ES-I3 (cell line): ENCODE measurements around the gene ETV6.

Source experiments
- H3K36me3 ChIP-seq: 2 replicates; pipeline ENCODE4 v1.6.1; 2013; ENCODE audit warnings: mild to moderate bottlenecking, low read length, control low read depth, moderate library complexity; ENCODE audit not compliant: insufficient read depth
- H3K4me1 ChIP-seq: 2 replicates; pipeline ENCODE4 v1.6.1; 2013; ENCODE audit warnings: mild to moderate bottlenecking, control low read depth, low read length; ENCODE audit not compliant: insufficient read depth
- H3K9ac ChIP-seq: 2 replicates; pipeline ENCODE4 v1.6.1; 2013; ENCODE audit warnings: low read depth, mild to moderate bottlenecking, low read length, moderate library complexity
- H3K9me3 ChIP-seq: 2 replicates; pipeline ENCODE4 v1.6.1; 2013; ENCODE audit warnings: mild to moderate bottlenecking, low read length, moderate library complexity; ENCODE audit not compliant: control insufficient read depth, insufficient read depth

ETV6 gene

DNA sequence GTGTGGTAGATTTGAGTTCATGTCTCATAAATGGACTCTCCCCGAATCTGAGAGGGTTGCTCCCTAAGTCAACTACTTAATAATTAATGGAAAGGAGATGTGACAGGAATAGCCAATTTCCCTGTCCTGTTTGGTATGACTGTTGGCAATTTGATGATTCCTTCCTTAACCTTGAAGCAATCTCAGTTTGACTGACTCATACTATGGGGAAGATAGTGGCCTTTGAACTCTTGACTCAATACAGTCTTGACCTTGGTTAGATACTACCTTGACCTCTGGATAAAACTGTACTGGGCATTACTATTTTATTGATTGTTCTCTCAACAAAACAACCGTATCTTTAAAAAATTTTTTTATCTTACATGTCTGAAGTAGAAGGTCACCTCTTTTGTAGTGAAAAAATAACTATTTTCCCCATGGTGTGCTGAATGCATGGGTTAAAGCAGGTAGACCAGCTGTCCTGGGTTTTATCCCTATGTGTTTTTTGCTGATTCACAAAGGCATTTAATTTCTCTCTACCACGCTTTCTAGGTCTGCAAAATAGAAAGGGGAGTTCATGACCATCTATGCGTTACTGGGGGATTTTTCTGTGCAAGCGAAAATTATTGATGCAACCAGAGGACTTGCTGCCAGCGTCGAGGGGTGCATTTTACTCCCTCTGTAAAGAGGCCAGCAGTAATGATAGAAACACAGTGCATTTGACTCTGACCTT, 80.1 kb downstream of the ETV6 start:
- Histone ChIP-seq H3K4me1 (peaks cover 10% of the 10 kb centered on the region; the same call in 1 of the 2 replicates), H3K36me3 (no peaks in the 10 kb centered on the region), H3K9me3 (no peaks in the 10 kb centered on the region), H3K9ac (no peak overlapping the region)

DNA sequence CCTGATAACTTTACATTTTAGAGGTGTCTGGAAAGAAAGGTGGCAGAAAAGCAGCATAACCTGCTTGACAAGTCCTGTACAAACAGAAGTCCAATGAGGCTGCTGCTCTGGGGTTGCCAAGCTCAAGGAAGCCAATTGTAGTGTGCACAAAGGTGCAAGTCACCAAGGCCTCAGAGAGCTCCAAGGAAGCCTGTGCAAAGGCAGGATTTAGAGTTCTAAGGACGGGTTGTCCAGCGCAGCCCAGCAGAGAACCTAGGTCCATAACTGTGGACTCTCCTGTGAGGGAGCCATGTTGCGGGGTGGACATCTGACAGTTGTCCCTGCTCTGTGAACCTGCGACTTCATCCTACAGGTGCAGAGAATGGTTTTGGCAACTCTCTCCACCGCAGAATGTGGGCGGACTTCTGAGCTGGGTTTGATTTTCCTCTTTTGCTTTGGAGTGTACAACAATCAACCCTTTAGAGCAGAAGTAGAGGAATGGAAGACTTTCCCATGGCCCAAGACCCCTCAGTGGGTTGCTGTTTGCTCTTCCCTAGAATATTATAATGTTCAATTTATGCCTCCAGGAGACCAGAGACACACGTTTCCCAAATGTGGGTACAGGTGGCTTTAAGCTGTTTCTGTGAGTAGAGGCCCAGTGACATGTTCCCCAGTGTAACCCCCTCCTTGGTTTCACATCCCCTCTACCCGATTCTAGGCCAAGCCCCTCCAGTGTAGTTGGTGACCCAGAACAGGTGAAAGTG, 81.0 kb downstream of the ETV6 start:
- no peak overlapping the region for H3K9ac ChIP-seq
- H3K36me3 ChIP-seq: no peaks in the 10 kb centered on the region
- H3K4me1 ChIP-seq: peaks cover 10% of the 10 kb centered on the region; the same call in 1 of the 2 replicates
- no peaks in the 10 kb centered on the region for H3K9me3 ChIP-seq

DNA sequence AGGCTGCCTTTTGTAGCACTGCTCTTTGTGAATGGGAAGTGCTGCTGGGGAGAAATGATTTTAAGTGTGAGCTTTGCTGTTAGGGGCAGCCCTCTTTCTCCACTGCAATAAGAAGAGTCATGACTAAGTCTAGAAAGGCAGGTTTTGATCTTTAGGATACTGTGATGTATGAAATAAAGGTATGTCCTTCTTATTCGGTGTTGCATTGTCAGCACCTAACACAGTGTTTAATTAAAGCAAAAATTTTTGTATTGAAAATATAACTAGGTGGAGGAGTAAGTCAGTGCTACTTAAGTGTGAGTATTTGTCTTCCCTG, 81.5 kb downstream of the ETV6 start:
- Histone ChIP-seq H3K9me3 (no peaks in the 10 kb centered on the region), H3K36me3 (no peaks in the 10 kb centered on the region), H3K4me1 (peaks cover 10% of the 10 kb centered on the region; the same call in 1 of the 2 replicates), H3K9ac (no peak overlapping the region)

DNA sequence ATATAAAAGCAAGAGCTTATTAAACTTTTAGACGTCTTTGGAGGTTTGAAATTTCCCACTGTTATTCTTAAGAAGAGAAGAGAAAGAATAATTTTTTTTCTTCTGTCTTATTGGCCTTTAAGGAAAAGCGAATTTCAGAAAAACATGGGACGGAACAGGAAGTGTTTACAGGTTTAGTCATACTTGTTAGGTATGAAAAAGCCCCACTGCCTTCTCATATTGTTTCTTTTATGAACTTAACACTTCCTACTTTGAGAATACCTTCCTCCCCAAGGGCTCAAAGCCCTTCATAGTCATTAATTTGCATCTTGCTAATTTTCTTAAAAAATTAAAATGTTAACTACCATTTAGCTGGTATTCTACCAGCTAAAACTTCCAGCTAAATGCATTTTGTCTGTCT, 82.0 kb downstream of the ETV6 start:
- no peaks in the 10 kb centered on the region for H3K9me3 ChIP-seq
- peaks cover 10% of the 10 kb centered on the region; the same call in 1 of the 2 replicates for H3K4me1 ChIP-seq
- no peaks in the 10 kb centered on the region for H3K36me3 ChIP-seq
- no peak overlapping the region for H3K9ac ChIP-seq

DNA sequence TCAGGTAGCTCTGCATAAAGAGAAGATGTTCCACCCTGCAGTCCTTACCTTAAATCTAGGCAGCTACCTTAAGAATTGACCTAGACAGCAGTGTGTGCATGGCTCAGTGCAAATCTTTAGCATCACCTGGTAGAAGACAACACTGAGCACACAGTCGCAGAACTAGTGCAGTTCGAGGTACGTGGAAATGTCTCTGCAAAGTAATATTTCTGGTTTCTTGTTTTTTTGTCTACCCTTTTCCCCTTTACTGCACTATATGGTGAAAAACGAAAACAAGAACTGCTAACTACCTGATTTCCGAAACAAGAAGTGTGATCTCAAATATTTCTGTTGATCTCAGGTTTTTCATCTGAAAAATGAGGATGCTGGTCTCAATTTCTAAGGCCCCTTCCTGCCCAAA, 82.5 kb downstream of the ETV6 start:
- Histone ChIP-seq H3K9ac (no peak overlapping the region), H3K4me1 (peaks cover 10% of the 10 kb centered on the region; the same call in 1 of the 2 replicates), H3K36me3 (no peaks in the 10 kb centered on the region), H3K9me3 (no peaks in the 10 kb centered on the region)

DNA sequence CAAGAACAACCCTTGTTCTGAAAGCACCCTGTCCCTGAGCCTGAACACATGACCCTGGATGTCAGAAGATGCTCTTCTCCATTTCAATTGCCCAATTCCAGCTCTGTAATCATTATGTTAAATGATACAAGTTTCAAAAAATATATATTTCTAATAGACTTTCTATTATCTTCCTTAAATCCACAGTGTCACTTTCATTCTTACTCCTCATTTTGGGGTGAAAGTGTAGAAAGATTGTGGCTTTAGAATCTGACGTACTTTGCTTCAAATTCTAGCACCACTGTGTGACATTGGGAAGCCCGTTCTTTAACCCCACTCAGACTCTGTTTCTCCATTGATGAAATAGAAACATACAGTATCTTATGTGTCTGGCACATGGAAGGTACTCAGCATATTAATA, 83.2 kb downstream of the ETV6 start:
- Histone ChIP-seq H3K9me3 (no peaks in the 10 kb centered on the region), H3K4me1 (peaks cover 10% of the 10 kb centered on the region; the same call in 1 of the 2 replicates), H3K9ac (no peak overlapping the region), H3K36me3 (no peaks in the 10 kb centered on the region)

DNA sequence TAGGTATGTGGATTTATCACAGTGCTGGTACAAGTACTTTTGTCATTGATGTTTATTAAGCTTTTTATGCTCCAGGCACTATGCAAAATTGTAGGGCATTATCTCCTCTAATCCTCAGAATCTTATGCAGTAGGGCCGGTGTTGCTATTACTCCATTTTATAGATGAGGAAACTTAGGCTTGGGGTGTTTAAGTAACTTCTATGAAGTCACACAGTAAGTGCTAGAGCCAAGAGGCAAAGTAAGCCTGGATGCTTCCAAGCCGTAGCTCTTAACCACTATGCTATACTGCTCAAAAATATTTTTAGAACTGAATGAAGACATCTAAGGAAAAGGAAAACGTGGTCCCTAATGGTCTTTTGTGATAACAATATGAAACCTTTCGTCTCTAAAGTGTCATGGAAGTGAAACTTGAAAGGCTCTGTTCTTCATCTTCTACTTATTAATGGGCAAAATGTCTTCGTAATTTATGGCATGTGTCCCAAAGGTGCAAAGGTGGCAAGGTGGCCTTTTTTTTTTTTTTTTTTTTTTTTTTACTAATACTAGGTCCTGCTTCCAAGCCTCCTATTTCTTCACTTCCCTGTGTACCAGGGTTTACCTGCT, 85.2 kb downstream of the ETV6 start:
- Histone ChIP-seq H3K4me1 (peaks cover 10% of the 10 kb centered on the region; the same call in 1 of the 2 replicates), H3K9ac (no peak overlapping the region), H3K9me3 (no peaks in the 10 kb centered on the region), H3K36me3 (no peaks in the 10 kb centered on the region)

DNA sequence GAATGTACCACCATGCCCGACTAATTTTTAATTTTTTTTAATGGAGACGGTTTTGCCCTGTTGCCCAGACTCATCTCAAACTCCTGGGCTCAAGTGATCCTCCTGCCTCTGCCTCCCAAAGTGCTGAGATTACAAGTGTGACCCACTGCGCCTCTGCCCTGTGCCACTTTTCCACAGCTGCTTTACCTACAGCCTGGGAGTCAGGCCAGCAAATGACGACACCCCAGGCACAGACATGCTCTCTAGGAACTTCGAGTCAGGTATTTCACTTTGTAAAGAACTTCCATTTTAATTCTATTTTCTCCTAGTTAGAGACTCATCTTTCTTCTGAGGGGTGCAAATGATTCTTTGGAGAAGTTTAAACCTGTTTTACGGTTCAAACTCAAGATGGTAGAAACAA, 89.0 kb downstream of the ETV6 start:
- Histone ChIP-seq H3K9ac (no peak overlapping the region), H3K4me1 (peaks cover 7% of the 10 kb centered on the region; the same call in 1 of the 2 replicates), H3K9me3 (no peaks in the 10 kb centered on the region), H3K36me3 (no peaks in the 10 kb centered on the region)

DNA sequence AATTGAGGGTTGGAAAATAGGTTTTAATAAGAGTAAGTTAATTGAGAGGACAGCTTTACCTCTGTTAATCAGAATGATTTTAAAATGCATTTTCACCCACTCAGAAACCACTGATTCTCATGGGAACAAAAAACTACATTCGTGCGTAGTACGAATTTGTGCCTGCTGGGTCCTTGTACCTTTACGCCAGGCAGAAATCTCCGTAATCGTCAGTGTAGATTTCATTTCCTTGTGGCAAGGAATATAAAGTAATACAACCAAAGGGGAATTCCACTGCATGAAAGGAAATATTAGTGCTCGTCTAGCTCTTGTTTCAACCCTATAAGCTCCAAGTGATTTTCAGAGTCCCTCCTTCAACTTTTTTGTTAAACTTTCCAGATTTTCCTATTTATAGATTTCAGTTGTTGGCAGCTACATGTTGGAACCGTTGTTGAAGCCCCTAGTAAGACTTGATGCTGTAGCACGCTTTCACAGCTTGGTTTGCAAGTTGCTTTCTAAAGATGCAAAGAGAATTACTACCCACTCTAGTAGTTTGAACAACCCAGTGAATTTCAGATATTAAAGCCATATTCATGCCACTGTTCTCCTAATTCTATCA, 90.6 kb downstream of the ETV6 start:
- Histone ChIP-seq H3K9ac (no peak overlapping the region), H3K36me3 (no peaks in the 10 kb centered on the region), H3K4me1 (peaks cover 17% of the 10 kb centered on the region), H3K9me3 (no peaks in the 10 kb centered on the region)

DNA sequence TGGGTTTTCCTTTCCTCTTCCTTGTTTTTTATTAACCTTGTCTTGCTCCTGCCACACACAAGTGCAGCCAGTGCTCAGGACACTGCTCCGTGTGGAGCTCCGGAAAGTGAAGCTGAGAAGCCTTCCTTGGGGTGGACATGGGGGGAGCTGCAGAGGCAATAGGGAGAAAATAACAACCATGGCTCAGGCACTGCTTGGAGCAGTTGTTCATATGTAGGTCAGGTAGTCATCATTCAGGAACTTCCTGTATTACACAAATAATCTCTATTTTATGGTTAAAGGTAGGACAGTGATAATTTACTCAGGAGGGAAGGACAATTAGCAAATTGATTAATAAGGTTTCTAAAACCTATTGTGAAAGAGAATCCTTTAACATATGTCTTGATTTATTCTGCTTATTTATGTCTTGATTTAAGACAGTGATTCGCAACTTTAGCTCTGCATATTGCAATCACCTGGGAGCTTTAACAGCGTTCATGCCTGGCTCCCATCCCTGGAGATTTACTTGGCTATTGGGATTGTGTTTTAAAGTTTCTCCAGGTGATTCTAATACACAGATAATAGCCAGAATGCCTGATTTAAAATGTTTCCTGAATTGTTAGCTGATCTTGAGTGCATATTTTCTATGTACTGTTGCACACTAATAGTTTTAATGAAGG, 92.1 kb downstream of the ETV6 start:
- no peaks in the 10 kb centered on the region for H3K36me3 ChIP-seq

DNA sequence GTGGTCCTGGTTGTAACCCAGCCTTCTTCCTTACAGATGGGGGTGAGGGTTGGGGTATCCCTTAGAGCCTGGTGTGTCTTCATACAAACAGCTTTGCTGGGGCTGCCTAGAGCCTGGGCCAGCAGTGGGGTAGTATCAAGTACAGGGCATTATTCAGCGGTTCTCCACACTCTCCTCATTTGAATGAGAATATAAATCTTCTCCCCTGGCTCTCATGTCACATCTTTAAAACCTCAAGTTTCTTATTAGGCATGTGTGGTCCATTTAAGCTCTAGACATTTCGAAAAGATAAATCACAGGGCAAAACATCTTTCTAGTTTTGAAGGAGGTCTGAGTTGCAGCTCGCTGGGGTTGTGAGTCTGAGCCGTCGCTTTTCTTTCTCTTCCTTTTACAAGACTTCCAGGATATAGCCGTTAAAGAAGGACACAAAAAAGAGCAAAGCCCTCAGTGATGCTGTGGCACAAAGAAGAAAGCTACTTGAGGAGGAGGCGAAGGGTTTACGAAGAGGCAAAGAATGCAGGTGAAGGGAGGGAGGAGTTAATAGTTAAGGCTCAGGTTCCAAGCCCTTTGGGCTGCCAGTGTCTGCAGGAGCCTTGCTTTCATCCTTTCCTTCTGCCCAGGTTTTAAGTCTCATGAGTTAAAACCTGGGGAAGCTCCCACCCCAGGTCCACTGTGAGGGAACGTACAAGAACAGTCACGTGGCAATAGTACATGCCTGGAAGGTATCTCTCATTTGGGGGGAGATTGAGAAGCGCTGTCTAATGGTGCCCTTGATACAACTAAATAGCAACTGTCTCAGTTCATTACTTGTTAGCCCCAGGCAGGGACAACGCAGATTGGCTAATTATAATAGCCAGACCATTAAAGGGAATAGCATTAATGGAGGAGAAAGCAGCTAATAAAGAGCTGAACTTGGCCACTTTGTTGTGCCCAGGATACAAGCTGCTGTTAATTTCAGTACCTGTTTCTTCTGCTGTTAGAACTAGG, 94.2 kb downstream of the ETV6 start:
- Histone ChIP-seq H3K9ac (no peak overlapping the region), H3K36me3 (no peaks in the 10 kb centered on the region), H3K9me3 (no peaks in the 10 kb centered on the region), H3K4me1 (peaks cover 27% of the 10 kb centered on the region)

More for the DNA sequence above, 92.1 kb downstream of the ETV6 start:
- Histone ChIP-seq H3K9me3 (no peaks in the 10 kb centered on the region), H3K9ac (no peak overlapping the region), H3K4me1 (peaks cover 27% of the 10 kb centered on the region)

DNA sequence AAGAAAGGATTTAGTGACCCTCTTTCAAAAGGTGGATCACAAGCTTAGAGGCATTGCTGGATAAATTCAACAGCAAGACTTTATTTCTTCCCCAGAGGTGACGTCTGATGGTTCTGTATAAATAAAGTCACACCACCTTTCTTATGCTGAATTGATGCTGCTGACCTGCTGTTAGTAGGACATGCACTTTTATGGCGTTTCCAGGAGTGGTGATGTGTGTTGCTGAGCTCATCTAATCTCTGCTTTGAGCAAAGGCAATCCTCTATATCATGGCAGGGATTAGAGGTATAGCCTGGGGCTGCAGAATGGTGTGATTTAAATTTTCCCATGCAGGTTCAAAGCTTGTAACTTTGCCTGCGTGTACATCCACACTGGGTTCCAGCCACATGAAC, 94.9 kb downstream of the ETV6 start:
- Histone ChIP-seq H3K4me1 (peaks cover 27% of the 10 kb centered on the region), H3K9me3 (no peaks in the 10 kb centered on the region), H3K36me3 (no peaks in the 10 kb centered on the region), H3K9ac (no peak overlapping the region)

DNA sequence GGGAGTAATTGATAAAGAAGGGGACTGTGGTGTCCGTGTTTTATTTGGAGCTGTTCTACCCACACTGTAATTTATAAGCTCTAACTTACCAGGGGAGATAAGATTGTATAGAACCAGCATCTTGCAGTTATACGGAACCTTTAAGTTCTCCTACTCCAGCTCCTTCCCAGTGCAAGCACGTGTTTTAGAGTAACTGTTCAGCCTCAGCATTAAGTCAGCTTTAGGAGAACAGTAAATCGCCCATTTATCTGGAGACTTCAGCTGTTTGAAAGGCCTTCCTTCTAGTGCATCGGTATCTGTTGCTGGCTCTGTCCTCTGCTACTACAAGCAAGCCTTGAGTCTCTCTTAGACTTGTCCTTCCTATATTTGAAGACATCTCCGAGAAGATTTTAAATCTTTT, 95.6 kb downstream of the ETV6 start:
- H3K9ac ChIP-seq: no peak overlapping the region
- peaks cover 27% of the 10 kb centered on the region for H3K4me1 ChIP-seq
- no peaks in the 10 kb centered on the region for H3K36me3 ChIP-seq

More for the DNA sequence above, 95.6 kb downstream of the ETV6 start:
- no peaks in the 10 kb centered on the region for H3K9me3 ChIP-seq
